Activated CD4-positive, alpha-beta T cell treated with anti-CD3 and anti-CD28 coated beads, Interleukin-2, amount 50 U/mL, for 16 hours (primary cell): ENCODE data around the gene ZNF844.
"Not testable (repeated sequence)": the region's sequence is repeated elsewhere in the genome, so short reads cannot be mapped to it uniquely, and the experiment has no call there.

Experiments
- DNase-seq: peaks from one replicate; pipeline ENCODE4 v3.0.0-alpha.2; 2020

Gene ZNF844

DNA sequence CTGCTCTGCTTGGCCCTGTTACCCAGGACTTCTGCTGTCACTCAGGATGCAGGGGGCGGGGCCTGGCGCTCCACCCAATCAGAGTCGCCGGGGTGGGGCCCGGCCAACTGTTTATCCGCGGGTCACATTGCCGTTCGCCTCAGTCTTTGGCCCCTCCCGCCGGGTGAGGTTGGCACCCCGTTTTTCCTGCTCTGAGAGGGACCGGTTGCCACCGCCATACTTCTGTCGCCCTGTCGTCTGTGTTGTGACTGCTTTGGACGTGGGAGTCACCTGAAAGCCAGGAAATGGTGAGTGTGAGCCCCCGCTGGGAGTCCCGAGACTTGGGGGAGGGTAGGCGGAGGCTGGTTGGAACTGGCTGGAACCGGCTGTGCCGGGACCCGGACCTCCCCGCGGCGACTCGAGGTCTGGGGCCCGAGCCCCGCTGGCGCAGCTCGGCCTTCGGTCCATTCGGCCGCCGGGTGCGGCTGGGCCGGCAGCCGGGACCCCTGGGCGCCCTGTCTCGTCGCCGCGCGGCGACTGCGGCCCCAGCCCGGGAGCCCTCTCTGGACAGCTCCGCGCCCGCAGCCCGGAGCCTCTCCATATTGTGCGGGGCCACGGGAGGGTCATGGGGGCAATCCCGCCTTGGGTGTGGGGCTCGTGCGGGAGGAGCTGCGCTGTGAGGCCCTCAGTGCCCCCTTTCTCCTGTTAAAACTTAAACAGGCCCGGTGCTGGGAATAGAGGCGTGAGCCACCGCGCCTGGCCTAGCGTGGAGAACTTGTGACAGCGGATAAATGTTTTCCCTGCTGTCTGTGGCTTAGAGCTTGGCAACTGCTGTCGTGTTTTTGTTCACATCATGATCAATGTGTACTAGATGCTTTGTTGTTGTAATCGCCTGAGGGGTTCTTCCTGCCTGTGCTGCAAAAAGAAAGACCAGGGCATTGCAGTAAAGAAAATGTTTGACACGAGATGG is at the start of gene ZNF844:
Gene ZNF844, plus strand, starts transcription at position 142 of the 949 bp plus-strand sequence. Its CDS starts 143 bp downstream, at position 285.
- peak; percentile 43 for DNase-seq

DNA sequence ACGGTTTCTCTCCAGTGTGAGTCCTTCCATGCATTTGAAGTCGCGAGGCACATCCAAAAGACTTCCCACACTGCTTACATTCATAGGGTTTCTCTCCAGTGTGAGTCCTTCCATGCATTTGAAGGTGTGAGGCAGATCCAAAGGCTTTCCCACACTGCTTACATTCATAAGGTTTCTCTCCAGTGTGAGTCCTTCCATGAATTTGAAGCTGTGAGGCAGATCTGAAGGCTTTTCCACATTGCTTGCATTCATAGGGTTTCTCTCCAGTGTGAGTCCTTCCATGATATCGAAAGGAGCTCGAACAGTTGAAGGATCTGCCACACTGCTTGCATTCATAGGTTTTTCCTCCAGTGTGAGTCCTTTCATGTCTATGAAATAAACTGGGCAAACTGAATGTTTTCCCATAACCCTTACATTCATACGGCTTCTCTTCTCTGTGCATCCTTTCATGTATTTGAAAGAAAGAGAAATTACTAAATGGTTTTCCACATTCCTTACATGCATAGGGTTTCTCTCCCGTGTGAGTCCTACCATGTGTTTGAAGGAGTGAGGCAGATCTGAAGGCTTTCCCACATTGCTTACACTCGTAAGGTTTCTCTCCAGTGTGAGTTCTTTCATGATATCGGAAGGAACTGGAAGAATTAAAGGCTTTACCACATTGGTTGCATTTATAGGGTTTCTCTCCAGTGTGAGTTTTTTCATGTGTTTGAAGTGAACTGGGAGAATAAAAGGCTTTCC is 49.3 kb upstream of the ZNF844 start:
- DNase-seq: no peak

DNA sequence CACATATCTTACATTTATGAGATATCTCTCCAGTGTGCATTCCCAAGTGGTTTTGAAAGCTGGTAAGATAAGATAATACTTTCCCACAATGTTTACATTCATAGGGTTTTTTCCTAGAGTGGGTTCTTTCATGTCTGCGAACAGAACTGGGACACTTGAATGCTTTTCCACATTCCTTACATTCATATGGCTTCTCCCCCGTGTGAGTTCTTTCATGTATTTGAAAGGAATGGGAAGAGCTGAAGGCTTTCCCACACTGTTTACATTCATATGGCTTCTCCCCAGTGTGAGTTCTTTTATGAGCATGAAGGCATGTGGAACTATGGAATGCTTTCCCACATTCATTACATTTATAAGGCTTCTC is 48.8 kb upstream of the ZNF844 start:
- no peak for DNase-seq

DNA sequence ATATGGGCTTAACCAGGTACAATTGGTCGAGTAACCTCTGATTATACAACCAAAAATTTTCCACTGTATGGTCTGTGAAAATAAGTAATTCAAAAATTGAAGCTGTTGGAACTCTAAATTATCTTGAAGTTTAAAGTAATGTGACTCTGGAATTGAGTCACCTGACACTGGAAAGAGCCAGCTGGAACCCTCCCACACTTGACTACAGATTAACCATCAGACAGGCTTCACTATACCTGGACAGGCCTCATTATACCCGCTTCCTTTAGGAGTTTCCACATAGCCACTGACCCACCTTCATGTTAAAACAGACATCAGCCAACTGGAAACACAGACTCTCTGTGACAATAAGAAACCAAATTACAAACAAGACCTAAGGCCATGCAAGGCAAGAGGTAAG is 30.3 kb upstream of the ZNF844 start:
- no peak for DNase-seq

DNA sequence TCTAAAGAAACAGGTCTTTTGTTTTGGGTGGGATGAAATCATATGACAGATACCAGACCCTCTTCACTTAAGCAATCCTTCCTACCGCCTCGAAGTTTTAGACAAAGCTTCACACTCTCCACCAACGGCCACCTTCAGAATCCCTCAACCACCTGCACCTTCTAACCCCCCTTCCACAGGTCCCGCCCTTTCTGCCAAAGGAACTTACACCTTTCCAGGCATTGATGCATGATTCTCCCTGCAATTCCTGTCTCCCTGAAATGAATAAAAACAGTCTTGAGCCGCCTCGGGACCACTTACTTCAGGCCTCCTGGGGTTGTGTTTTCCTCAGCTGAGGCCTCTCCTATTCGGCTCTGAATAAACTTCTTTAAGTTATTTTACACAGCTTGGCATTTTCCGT is 29.9 kb upstream of the ZNF844 start:
- DNase-seq: no peak

DNA sequence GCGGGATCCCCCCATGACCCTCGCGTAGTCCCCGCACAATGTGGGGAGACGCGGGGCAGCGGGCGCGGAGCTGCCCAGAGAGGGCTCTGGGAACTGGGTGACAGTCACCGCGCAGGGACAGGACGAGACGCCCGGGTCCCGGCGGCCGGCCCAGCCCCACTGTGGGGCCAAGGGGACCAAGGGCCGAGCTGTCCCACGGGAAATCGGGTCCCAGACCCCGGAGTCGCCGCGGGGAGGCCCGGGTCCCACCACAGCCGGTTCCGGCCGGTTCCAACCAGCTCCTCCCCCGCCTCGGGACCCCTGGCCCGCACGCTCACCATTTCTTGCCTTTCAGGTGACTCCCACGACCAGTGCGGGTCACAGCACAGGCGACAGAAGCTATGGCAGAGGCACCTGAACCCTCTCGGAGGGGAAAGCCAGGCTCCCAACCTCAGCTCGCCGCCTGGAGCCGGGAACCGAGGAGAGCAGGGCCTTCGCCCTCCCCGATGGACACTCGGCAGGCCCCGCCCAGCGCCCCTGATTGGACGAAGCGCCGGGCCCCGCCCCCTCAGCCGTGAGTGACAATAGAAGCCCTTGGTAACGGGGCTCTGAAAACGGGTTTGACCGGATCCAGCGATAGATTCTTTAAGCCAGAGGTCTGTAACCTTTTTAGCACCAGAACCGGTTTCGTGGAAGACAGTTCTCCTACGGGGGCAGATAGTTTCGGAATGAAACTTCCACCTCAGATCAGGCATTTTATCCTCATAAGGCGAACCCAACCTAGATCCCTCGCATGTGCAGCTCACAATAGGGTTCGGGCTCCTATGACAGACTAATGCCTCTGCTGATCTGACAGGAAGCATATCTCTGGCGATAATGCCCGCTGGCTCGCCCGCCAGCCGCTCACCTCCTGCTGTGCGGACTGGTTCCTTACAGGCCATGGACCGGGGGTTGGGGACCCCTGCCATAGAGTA is 29.0 kb upstream of the ZNF844 start, which contains the start of gene ZNF433:
Gene ZNF433, minus strand, starts transcription at position 460 of the 953 bp plus-strand sequence. Its CDS starts 140 bp downstream, at position 320.
- peak; percentile 27 for DNase-seq

DNA sequence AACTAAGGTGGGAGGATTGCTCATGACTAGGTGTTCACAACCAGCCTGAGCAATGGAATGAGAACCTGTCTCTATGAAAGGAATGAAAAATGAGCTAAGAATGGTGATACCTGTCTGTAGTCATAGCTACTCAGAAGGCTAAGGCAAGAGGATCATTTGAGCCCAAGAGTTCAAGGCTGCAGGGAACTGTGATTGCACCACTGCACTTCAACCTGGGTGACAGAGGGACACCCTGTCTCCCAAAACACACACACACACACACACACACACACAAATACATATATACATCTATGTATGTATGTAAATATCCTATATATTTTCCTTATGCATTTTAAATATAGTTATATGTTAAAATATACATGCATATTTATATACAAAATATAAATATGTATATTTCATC is 21.6 kb upstream of the ZNF844 start:
- no peak for DNase-seq

DNA sequence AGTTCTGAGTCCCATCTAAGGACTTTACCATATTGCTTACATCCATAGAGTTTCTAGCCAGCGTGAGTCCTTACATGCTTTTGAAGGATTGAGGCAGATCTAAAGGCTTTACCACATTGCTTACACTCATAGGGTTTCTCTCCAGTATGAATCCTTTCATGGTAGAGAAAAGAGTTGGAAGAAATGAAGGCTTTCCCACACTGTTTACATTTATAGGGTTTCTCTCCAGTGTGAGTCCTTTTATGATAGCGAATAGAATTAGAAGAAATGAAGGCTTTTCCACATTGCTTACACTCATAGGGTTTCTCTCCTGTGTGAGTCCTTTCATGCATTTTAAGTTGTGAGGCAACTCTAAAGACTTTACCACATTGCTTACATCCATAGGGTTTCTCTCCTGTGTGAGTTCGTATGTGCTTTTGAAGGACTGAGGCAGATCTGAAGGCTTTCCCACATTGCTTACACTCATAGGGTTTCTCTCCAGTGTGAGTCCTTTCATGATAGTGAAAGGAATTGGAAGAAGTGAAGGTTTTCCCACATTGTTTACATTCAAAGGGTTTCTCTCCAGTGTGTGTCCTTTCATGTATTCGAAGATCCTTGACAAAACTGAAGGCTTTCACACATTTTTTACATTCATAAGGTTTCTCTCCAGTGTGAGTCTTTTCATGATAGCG is 20.6 kb upstream of the ZNF844 start:
- DNase-seq: no peak

DNA sequence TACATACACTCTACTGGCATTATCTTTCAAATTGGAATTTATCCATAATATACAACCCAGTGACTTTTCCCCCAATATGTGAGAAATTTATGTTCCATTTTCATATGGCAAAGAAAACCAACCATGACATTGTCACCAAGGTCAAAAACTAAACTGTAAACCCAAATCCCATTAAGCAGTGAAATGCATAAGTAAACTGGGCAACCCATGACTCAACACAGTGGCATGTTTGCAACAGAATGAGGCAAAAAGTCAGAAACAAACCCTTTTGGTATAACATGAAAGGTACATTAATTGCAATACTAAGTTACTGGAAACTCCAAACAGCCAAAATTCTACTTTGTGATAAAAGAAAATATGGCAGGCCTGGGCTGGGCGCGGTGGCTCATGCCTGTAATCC is 16.7 kb upstream of the ZNF844 start:
- DNase-seq: no peak

DNA sequence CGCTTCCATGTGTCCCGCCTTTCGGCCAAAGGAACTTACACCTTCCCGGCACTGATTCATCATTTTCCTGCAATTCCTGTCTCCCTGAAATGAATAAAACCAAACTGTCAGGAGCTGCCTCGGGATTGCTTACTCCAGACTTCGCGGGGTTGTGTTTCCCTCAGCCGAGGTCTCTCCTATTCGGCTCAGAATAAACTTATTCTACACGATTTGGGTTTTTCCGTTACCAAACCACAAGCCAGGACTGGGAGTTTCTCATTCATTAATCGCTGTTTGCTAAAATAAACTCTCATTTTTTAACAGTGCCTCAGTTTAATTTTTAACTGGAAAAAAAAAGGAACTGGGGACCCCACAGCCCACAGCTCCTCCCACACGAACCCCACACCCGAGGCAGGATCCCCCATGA is 12.4 kb upstream of the ZNF844 start:
- DNase-seq: no peak

DNA sequence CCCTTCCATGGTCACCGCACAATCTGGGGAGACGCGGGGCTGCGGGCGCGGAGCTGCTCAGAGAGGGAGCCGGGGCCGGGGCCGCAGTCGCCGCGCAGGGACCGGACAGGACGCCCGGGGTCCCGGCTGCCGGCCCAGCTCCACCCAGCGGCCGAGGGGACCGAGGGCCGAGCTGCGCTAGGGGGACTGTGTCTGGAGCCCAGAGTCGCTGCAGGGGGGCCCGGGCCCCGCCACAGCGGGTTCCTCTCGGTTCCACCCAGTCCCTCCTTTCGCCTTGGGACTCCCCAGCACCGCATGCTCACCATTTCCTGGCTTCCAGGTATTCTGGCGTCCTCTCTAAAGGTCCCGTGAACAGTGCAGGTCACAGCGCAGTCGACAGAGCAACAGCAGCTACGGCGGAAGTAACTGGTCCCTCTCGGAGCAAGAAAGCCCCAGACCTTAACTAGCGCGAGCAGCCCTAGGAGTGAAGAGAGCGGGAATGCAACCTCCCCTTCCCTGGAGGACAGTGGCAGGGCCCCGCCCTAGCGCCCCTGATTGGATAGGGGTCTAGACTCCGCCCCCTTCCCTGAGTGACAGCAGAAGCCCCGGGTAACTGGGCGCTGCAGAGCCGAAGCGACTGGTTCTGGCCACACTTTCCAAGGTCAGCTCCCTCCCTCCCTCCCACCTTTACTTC is 11.9 kb upstream of the ZNF844 start, which contains the start of gene ZNF878:
Gene ZNF878, minus strand, starts transcription at position 465 of the 673 bp plus-strand sequence. Its CDS starts 160 bp downstream, at position 305.
- DNase-seq: peak; percentile 45

DNA sequence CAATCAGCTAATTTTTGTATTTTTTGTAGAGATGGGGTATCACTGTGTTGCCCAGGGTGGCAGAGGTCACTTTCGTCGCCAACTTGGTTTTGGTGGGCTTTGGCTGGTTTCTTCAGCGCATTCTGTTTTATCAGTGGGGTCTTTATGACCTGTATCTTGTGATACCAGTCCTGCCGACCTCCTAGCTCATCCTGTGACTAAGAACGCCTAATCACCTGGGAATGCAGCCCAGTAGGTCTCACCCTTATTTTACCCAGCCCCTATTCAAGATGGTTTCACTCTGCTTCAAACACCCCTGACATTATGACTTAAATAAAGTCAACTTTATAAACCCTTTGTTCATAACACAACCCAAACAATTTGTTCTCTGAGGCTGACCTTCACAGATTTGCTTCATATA is 8.7 kb upstream of the ZNF844 start:
- no peak for DNase-seq

DNA sequence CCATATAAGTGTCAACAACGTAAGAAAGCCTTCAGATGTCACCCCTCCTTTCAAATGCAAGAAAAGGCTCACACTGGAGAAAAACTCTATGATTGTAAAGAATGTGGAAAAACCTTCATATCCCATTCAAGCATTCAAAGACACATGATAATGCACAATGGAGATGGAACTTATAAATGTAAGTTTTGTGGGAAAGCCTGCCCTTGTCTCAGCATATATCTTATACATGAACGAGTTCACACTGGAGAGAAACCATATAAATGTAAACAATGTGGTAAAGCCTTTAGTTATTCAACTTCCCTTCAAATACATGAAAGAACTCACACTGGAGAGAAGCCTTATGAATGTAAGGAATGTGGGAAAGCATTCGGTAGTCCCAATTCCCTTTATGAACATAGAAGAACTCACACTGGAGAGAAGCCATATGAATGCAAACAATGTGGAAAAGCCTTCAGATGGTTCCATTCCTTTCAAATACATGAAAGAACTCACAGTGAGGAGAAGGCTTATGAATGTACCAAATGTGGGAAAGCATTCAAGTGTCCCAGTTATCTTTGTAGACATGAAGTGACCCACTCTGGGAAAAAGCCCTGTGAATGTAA is 11.1 kb downstream of the ZNF844 start:
- DNase-seq: no peak

DNA sequence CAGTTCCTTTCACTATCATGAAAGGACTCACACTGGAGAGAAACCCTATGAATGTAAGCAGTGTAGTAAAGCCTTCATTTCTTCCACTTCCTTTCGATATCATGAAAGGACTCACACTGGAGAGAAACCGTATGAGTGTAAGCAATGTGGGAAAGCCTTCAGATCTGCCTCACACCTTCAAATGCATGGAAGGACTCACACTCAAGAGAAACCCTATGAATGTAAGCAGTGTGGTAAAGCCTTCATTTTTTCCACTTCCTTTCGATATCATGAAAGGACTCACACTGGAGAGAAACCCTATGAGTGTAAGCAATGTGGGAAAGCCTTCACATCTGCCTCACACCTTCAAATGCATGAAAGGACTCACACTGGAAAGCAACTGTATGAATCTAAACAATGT is 11.8 kb downstream of the ZNF844 start:
- not testable (repeated sequence) for DNase-seq

DNA sequence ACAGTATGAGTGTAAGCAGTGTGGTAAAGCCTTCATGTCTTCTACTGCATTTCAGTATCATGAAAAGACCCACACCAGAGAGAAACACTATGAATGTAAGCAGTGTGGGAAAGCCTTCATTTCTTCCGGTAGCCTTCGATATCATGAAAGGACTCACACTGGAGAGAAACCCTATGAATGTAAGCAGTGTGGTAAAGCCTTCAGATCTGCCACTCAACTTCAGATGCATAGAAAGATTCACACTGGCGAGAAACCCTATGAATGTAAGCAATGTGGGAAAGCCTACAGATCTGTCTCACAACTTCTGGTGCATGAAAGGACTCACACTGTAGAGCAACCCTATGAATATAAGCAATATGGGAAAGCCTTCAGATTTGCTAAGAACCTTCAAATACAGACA is 12.8 kb downstream of the ZNF844 start:
- DNase-seq: no peak

DNA sequence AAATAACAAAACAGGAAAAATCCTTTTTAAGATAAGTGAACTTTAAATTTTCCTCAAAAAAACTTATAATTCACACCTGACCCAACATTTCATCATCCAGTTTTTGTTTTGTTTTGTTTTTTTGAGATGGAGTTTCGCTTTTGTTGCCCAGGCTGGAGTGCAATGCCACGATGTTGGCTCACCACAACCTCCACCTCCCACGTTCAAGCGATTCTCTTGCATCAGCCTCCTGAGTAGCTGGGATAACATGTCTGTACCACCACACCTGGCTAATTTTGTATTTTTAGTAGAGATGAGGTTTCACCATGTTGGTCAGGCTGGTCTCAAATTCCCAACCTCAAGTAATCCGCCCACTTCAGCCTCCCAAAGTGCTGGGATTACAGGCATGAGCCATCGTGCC is 18.8 kb downstream of the ZNF844 start:
- DNase-seq: not testable (repeated sequence)

DNA sequence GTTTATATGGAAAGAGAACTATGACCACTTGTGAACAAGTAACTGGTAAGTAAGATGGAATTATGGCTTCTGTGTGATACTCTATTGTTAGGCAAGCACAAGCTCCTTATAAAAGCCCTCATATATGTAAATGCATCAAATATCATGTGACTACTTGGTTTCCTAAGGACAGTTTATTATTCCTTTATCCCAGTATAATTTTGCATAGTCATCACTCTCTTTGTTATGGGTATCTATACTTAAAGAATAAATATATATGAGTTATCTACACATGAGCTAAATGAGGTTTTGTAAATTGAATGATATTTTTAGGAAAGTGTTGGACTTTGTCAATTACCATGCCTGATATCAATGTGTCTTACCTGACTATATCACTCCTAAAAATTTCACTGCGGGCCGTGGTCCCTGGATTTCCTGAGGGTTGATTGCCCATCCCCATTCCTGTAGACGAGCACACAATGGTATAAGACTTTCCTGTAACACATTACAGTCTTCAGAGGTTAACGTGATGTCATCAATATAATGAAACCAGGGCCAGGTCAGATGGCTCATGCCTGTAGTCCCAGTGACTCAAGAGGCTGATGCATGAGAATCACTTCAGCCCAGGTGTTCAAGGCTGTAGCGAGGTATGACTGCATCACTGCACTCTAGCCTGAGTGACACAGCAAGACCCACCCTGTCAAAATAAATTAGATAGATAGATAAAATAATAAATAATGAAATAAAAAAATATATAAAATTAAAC is 20.7 kb downstream of the ZNF844 start:
- no peak for DNase-seq

DNA sequence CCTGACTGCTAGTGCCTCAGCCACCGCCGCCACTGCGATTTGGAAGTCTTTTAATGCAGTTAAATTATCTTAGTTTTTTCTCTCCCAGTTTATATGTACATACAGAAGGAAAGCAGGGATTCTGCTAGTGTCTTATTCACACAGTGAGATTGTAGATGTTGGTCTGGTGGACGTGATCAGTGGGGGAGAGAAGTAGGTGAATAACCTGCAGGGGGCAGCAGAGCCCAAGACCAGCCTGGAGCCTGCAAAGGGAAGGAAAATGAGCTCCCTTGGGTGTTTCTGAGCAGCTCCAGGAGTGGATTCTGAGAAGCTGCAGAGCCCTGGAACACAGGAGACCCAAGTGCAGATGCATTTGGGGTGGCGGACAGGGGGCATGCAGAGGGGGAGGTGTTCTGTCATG is 26.3 kb downstream of the ZNF844 start:
- peak; percentile 53 for DNase-seq

DNA sequence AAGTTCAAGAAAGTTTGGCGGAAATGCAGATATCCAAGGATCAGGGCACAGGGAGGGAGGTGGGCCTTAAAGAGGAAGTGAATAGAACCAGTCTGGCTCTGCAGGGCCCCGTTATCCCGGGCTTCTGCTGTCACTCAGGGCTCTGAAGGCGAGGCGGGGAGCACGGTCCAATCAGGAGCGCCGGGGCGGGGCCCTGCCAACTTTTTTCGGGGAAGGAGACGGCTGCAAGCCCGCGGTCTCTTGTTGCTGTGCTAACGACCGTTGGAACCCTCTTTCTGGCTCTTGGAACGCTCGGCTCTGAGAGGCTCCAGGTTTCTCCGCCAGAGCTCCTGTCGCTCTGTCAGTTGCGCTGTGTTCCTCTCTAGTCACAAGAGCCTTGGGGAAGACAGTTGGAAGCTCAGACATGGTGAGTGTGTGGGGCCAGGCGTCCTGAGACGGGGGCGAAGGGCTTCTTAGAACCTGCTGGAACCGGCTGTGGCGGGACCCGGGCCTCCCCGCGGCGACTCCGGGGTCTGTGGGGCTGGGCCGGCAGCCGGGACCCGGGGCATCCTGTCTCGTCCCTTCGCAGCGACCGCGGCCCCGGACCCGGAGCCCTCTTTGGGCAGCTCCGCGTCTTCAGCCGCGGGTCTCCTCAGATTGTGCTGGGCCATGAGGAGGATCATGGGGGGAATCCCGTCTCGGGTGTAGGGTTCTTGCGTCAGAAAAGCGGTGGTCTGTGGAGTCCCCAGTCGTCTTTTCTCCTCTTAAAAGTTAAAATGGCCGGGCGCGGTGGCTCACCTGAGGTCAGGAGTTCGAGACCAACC is 27.7 kb downstream of the ZNF844 start:
- DNase-seq: peak; percentile 60
